Neutrophil (primary cell): Measurements from ENCODE around the gene SPATA1.
"Not testable (repeated sequence)": the region's sequence is repeated elsewhere in the genome, so short reads cannot be mapped to it uniquely, and the experiment has no call there.

ENCODE experiments used
- H3K27ac ChIP-seq: fragments of 200-600 bp; sonication (generic); 2 replicates; pipeline ENCODE4 v1.5.1; 2016; ENCODE audit warnings: mild to moderate bottlenecking, moderate library complexity
- H3K27me3 ChIP-seq: fragments of 200-600 bp; sonication (generic); 2 replicates; pipeline ENCODE4 v1.6.0; 2016; ENCODE audit warnings: mild to moderate bottlenecking
- H3K36me3 ChIP-seq: fragments of 200-600 bp; sonication (generic); 2 replicates; pipeline ENCODE4 v1.5.1; 2017
- H3K4me1 ChIP-seq, 2 experiments: fragments of 200-600 bp in 1 of 2; sonication (generic) in 1 of 2; 1 replicate in 1 of 2; 2 replicates in 1 of 2; pipeline versions ENCODE4 v1.5.1 to v1.6.1; 2013 to 2016; ENCODE audit warnings: low read depth in 1 of 2, low read length in 1 of 2, mild to moderate bottlenecking in 1 of 2, moderate library complexity in 1 of 2; ENCODE audit not compliant: control insufficient read depth in 1 of 2, insufficient read depth in 1 of 2
- H3K4me3 ChIP-seq, 2 experiments: fragments of 200-600 bp in 1 of 2; sonication (generic) in 1 of 2; 1 replicate in 1 of 2; 2 replicates in 1 of 2; pipeline ENCODE4 v1.5.1; 2013 to 2016; ENCODE audit warnings: low read depth in 1 of 2, low read length in 1 of 2, mild to moderate bottlenecking in 1 of 2, moderate library complexity in 1 of 2
- H3K9me3 ChIP-seq: fragments of 200-600 bp; sonication (generic); 2 replicates; pipeline ENCODE4 v1.5.1; 2016
- TF ChIP-seq, protein P1 (sequence below): fragments of 200-600 bp; sonication (generic); IDR thresholded peaks from 2 replicates; pipeline ENCODE4 v1.5.1; 2016; ENCODE audit warnings: antibody characterized with exemption

SPATA1 gene

DNA sequence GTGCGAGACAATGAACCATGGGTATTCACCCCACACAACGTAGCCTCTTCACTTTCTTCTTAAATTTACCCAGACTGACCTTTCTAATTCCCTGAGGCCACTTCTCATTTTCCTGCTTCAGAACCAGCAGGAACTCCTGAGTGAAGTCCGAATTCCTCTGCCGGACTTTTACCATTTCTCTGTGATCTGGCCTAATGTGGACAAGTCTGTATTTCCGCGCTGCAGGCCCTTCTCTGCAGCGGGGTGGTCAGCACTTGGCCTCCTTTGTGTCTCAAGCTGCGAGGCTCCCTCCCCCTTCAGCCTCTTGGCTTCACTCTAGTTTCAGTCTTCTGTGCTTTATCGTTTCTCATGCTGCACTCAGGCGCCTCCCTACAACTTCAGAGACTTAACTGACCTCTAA lies 77.5 kb downstream of the SPATA1 start:
- Histone ChIP-seq H3K4me1 (no peaks in the 10 kb centered on the region), H3K27me3 (no peaks in the 10 kb centered on the region), H3K9me3 (no peaks in the 10 kb centered on the region), H3K36me3 (peaks cover 13% of the 10 kb centered on the region), H3K27ac (no peak overlapping the region), H3K4me3 (no peak overlapping the region)
- TF ChIP-seq, protein P1, sequence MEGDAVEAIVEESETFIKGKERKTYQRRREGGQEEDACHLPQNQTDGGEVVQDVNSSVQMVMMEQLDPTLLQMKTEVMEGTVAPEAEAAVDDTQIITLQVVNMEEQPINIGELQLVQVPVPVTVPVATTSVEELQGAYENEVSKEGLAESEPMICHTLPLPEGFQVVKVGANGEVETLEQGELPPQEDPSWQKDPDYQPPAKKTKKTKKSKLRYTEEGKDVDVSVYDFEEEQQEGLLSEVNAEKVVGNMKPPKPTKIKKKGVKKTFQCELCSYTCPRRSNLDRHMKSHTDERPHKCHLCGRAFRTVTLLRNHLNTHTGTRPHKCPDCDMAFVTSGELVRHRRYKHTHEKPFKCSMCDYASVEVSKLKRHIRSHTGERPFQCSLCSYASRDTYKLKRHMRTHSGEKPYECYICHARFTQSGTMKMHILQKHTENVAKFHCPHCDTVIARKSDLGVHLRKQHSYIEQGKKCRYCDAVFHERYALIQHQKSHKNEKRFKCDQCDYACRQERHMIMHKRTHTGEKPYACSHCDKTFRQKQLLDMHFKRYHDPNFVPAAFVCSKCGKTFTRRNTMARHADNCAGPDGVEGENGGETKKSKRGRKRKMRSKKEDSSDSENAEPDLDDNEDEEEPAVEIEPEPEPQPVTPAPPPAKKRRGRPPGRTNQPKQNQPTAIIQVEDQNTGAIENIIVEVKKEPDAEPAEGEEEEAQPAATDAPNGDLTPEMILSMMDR = no peak

DNA sequence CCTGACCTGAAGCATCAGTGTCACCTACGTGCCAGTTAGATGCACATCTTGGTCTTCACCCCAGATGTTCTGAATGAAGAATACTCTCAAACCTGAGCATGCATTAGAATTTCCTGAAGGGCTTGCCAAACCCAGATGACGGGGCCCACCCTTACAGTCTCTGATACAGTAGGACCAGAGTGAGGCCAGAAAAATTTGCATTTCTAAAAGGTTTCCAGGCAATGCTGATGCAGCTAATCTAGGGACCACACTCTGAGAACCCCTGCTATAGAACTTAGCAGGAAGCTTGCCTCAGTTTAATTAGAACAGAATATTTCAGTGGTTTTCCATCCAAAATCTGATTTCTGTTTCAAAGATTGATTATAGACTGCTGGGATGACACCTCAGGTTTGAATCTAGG lies 77.9 kb downstream of the SPATA1 start:
- Histone ChIP-seq H3K4me1 (no peaks in the 10 kb centered on the region), H3K4me3 (no peak overlapping the region), H3K27ac (no peak overlapping the region), H3K9me3 (no peaks in the 10 kb centered on the region), H3K27me3 (no peaks in the 10 kb centered on the region), H3K36me3 (peaks cover 9% of the 10 kb centered on the region)
- TF ChIP-seq, protein P1 = no peak

DNA sequence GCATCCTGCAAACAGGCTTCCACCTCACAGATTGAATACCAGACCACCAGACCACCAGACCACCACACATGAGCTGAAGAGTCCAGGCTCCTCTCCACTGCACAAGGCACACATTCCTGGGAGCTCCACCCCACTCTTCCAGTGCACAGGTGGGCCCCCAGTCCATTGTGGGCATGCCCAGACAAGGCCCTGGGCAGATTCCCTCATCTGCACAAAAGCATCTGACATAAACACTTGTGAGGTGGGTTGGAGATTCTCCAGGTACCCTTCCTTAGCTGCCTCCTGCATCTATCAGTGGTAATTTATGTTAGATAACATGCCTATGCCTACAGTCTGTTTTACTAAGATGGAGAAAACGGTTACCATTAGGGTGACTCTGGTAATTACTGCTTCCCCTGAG lies 79.6 kb downstream of the SPATA1 start:
- Histone ChIP-seq H3K27ac (no peak overlapping the region), H3K4me3 (no peak overlapping the region), H3K36me3 (peaks cover 9% of the 10 kb centered on the region), H3K27me3 (no peaks in the 10 kb centered on the region), H3K9me3 (no peaks in the 10 kb centered on the region), H3K4me1 (no peaks in the 10 kb centered on the region)
- TF ChIP-seq, protein P1 = no peak

DNA sequence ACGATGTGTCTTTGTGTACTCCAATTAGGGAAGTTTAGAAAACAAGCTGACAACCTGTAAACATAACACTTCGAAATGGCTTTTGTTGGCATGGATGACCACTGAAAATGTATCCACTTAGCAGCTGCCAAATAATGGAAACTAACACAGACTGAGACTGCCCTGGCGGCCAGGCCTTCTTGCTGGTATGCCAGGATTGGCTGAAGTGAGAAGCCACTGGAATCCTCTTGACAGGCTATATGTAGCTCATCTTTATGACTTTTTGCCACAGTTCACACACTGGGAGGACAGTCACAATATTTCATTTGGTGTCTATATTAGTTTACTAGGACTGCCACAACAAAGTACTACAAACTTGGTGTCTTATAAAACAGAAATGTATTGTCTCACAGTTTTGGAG lies 80.9 kb downstream of the SPATA1 start:
- peaks cover 9% of the 10 kb centered on the region for H3K36me3 ChIP-seq
- TF ChIP-seq, protein P1 = no peak
- H3K4me3 ChIP-seq = no peak overlapping the region
- no peak overlapping the region for H3K27ac ChIP-seq
- H3K9me3 ChIP-seq = no peaks in the 10 kb centered on the region
- no peaks in the 10 kb centered on the region for H3K27me3 ChIP-seq
- no peaks in the 10 kb centered on the region for H3K4me1 ChIP-seq

DNA sequence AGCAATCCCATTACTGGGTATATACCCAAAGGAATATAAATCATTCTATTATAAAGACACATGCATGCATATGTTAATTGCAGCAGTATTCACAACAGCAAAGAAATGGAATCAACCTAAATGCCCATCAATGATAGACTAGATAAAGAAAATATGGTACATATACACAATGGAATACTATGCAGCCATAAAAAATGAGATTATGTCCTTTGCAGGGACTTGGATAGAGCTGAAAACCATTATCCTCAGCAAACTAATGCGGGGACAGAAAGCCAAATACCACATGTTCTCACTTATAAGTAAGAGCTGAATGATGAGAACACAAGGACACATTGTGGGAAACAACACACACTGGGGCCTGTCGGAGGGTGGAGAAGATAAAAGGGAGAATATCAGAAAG lies 88.8 kb downstream of the SPATA1 start:
- not testable (repeated sequence) for H3K4me1 ChIP-seq, H3K36me3 ChIP-seq, H3K27me3 ChIP-seq, H3K4me3 ChIP-seq, H3K27ac ChIP-seq, H3K9me3 ChIP-seq

DNA sequence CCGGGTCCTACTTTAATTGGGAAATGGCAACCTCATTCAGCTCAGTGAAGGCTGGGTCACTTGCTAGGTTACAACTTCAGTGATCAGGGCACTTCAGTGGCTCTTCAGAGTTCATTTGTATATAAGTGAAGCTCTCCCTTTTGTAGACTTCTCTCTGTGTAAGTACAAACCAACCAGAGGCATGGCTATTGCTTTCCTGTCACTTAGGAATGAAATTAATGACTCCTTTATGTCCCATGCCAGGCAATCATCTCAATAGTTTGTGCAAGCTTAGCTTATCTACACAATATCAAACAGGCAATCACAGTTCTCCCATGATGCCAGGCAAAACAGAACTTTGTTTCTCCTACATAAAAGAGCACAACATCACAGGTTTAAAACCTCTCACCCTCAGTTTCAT lies 90.8 kb downstream of the SPATA1 start:
- no peak overlapping the region for H3K27ac ChIP-seq
- TF ChIP-seq, protein P1 = no peak

More for the DNA sequence above, 90.8 kb downstream of the SPATA1 start:
- H3K4me1 ChIP-seq = no peaks in the 10 kb centered on the region
- no peaks in the 10 kb centered on the region for H3K36me3 ChIP-seq
- H3K9me3 ChIP-seq = no peaks in the 10 kb centered on the region
- H3K4me3 ChIP-seq = no peak overlapping the region
- no peaks in the 10 kb centered on the region for H3K27me3 ChIP-seq
